ENCODE measurements around the gene AATK.

- TF ChIP-seq, protein P1, sequence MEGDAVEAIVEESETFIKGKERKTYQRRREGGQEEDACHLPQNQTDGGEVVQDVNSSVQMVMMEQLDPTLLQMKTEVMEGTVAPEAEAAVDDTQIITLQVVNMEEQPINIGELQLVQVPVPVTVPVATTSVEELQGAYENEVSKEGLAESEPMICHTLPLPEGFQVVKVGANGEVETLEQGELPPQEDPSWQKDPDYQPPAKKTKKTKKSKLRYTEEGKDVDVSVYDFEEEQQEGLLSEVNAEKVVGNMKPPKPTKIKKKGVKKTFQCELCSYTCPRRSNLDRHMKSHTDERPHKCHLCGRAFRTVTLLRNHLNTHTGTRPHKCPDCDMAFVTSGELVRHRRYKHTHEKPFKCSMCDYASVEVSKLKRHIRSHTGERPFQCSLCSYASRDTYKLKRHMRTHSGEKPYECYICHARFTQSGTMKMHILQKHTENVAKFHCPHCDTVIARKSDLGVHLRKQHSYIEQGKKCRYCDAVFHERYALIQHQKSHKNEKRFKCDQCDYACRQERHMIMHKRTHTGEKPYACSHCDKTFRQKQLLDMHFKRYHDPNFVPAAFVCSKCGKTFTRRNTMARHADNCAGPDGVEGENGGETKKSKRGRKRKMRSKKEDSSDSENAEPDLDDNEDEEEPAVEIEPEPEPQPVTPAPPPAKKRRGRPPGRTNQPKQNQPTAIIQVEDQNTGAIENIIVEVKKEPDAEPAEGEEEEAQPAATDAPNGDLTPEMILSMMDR (IDR thresholded peaks at IDR 0.05) = no peak
- TF ChIP-seq POLR2A (IDR thresholded peaks at IDR 0.05) = no peak
Observed at GRCh38 chr17:81163703-81164370, 2.2 kb downstream of the AATK start.

Data from tibial nerve (tissue), 3 donors.